Stimulated activated CD4-positive, alpha-beta T cell treated with anti-CD3 and anti-CD28 coated beads, Interleukin-2, amount 100 ng/mL, for 48 hours (primary cell): ENCODE measurements around the gene CSHL1.
A peak's percentile ranks its signal among the peaks of the same experiment; 100 is the strongest.
"Not testable (repeated sequence)": the region's sequence is repeated elsewhere in the genome, so short reads cannot be mapped to it uniquely, and the experiment has no call there.

Experiments
- DNase-seq, 2 donors: peaks; one replicate each; pipeline ENCODE4 v3.0.0-alpha.2; 2020

Gene CSHL1

DNA sequence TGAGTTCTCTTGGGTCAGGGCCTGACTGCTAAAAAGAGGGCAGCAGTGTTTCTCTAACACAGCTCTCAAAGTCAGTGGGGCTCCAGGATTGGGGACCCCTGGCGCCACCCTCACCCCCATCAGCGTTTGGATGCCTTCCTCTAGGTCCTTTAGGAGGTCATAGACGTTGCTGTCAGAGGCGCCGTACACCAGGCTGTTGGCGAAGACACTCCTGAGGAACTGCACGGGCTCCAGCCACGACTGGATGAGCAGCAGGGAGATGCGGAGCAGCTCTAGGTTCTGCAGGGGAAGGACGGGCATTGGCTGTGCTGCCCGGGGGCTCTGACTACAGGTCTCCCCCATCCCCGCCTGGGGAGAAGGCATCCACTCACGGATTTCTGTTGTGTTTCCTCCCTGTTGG is 6.6 kb upstream of the CSHL1 start:
- DNase-seq: no peak

DNA sequence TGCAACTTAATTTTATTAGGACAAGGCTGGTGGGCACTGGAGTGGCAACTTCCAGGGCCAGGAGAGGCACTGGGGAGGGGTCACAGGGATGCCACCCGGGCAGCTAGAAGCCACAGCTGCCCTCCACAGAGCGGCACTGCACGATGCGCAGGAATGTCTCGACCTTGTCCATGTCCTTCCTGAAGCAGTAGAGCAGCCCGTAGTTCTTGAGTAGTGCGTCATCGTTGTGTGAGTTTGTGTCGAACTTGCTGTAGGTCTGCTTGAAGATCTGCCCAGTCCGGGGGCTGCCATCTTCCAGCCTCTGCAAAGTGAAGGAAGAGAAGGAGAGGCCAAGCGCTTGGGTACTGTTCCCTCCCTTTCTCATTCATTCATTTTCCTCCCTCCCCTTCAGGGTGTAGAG is 6.1 kb upstream of the CSHL1 start:
- DNase-seq: not testable (repeated sequence)

DNA sequence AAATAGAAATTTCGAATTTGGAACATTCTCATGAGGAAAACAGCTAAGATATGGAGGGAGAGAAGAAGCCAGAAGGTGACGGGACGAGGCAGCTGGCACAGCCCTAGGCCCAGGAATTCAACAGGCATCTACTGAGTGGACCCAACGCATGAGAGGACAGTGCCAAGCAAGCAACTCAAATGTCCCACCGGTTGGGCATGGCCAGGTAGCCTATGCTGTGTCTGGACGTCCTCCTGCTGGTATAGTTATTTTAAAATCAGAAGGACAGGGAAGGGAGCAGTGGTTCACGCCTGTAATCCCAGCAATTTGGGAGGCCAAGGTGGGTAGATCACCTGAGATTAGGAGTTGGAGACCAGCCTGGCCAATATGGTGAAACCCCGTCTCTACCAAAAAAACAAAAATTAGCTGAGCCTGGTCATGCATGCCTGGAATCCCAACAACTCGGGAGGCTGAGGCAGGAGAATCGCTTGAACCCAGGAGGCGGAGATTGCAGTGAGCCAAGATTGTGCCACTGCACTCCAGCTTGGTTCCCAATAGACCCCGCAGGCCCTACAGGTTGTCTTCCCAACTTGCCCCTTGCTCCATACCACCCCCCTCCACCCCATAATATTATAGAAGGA is 5.6 kb upstream of the CSHL1 start:
- DNase-seq: no peak

DNA sequence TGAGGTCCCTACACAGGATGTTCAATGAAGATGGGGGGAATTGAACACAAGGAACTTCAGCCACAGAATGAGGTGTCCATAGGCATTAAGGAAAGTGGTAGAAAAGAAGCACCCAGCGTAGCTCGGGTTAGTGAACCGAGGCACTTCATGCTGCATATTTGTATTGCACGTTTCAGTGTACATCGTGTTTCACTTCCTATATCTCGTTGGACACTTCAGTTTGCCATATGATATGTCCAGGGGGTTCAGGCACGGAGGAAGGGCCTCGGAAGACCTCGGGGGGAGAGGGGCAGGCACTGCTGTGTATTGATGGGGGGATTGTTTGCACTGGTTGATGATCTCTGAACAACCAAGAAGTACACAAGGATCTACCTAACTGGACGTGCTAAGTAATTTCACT is 4.7 kb upstream of the CSHL1 start:
- DNase-seq: not testable (repeated sequence)

DNA sequence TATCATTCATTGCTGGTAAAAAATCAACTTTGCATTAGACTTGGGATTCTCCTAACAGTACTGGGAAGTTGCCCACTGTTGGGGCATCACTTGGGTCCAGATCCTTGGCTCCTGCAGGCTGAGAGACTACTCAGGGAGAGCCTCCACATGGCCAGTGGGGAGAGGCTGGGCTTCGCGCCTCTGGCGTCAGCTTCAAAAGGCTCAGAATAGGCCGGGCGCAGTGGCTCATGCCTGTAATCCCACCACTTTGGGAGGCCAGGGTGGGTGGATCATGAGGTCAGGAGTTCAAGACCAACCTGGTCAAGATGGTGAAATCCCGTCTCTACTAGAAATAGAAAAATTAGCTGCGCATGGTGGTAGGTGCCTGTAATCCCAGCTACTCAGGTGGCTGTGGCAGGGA is 3.4 kb upstream of the CSHL1 start:
- no peak for DNase-seq

DNA sequence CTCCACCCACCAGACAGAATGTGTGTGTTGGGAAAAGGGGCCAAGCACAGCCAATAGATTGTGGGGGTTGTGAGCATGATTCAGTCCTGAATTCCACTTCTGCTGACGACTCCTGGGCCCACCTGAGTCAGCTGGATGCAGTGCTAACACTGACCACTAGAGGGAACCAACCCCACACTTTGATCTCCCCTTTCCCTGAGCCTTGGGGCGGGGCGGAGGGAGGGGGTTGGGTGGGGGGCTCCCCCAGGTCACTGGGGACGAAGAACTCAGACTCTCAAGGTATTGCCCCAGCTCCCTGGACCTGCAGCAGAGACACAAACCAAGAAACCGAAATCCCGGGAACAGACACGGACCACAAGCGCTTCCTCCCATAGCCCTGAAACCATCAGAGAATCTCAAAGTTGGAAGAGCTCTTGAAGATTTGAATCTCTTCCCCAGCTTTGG is 621 bp upstream of the CSHL1 start:
- DNase-seq: peak; percentile 66 to 67

DNA sequence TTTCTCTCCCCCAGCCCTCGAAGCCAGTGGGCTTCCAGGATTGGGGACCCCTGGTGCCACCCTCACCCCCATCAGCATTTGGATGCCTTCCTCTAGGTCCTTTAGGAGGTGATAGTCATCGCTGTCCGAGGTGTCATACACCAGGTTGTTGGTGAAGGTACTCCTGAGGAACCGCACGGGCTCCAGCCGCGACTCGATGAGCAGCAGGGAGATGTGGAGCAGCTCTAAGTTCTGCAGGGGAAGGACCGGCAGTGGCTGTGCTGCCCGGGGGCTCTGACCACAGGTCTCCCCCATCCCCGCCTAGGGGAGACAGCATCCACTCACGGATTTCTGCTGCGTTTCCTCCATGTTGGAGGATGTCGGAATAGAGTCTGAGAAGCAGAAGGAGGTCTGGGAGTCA is 962 bp downstream of the CSHL1 start:
- no peak for DNase-seq

DNA sequence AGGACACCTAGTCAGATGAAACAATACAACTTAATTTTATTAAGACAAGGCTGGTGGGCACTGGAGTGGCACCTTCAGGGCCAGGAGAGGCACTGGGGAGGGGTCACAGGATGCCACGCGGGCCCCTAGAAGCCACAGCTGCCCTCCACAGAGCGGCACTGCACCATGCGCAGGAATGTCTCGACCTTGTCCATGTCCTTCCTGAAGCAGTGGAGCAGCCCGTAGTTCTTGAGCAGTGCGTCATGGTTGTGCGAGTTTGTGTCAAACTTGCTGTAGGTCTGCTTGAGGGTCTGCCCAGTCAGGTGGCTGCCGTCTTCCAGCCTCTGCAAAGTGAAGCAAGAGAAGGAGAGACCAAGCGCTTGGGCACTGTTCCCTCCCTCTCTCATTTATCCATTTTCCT is 1.5 kb downstream of the CSHL1 start:
- DNase-seq: not testable (repeated sequence)

DNA sequence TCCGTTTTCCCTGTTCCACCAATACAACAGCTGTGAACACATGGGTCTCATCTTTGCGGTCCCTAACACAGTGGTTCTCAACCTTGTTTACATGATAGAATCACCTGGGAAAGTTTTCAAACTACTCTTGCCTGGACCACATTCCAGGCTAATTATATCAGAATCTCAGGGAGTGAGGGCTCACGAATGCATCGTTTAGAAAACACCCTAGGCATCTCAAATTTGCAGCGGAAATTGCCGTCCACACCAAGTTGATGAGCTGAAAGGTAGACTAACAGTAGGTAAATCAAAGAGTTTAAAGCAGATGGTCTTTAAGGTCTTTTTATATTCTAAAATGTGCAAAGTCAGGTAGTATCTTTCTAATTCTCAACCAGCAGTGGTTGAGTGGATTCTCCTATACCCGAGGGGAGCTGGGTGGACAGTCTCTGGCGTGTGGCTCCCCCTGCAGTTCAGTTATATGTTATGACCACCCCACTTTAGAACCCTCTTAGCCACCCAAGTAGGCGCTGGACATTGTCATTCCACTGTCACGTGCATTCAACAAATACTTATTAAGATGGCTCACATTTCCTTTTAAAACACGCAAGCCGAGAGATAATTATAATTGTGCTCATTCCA is 3.8 kb downstream of the CSHL1 start:
- DNase-seq: peak in 1 of 2 donors; percentile 37

DNA sequence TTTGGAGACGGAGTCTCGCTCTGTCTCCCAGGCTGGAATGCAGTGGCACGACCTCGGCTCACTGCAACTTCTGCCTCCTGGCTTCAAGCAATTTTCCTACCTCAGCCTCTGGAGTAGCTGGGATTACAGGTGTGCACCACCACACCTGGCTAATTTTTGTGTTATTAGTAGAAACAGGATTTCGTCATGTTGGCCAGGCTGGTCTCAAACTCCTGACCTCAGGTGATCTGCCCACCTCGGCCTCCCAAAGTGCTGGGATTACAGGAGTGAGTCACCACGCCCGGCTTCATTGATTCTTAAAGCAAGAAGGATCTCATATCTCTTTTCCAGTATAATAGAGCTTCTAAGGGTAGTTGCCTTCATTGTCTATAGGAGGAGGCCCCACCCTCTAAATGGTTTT is 6.3 kb downstream of the CSHL1 start:
- not testable (repeated sequence) for DNase-seq

DNA sequence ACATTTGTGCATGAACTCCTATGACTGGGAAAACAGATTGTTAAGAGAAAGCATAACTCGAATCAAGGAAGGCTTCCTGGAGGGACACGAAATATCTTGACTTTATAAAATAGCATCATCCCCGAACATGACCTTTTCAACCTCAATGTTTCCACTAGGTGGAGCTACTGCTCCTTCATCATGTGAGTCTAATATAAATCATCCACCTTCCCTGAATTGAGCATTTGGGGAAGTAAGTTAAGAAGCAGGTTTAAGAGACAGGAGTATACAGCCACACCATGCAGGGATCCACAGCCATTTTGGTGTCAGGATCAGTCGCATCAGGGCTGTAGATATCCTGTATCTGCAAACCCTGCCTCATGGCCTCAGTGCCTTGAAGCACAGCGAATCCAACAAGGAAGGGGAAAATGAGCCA is 7.3 kb downstream of the CSHL1 start:
- not testable (repeated sequence) for DNase-seq

DNA sequence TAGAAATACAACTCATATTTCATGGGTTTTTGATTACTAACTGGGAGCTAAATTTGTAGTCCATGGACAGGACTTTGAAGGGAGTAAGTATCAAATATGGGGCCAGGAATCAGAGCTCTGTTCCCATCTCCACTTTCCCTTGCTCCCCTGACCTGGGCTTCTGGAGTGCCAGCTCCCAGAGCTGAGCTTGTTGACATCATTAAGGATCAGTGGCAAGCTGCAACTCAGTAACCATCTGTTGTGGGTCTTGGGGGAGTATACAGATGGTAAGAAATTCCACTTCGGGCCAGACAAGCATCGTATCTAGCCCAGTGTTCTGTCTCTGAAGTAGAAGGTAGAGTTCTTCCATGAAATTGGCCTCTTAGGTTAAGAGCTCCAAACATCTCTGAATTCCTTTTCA is 9.1 kb downstream of the CSHL1 start:
- DNase-seq: not testable (repeated sequence)

DNA sequence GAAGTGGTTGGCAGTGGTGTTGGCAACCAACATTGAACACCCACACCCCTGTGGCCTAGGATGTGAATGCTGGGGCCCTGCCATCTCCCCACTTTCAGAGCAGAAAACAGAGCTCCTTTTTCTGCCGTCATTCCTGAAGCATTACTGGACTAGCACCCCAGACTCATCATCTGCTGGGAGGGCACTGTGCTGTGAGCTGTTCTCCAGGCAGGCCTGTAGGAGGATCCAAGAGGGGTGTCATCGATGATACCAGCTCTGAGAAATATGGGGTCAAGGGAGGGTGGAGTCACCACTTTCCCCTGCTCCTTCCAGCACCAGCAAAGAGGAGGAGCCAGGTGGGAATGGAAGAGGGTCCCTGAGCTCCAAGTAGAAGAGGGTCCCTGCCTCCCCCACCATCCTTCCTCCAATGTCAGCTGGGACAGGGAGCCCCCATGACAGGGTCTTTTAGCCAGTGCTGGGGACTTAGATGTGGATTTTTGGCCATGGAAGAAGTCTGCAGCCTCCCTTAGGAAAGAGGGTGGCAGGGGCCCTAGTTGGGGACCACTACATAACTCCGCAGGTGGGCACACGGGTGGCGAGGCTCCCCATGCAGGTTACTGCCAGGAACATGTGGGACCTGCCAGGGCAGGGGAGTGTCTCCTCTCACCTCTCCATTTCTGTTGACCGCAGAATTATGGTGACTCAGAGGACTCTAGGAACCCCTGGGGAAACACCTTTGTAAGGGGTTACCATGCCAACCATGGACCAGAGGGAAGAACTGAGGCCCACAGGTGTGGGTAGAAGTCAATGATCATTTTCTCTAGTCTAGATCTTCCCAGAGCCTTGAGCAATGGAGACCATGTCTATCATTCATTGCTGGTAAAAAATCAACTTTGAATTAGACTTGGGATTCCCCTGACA is 11.9 kb downstream of the CSHL1 start:
- peak; percentile 26 to 40 for DNase-seq

DNA sequence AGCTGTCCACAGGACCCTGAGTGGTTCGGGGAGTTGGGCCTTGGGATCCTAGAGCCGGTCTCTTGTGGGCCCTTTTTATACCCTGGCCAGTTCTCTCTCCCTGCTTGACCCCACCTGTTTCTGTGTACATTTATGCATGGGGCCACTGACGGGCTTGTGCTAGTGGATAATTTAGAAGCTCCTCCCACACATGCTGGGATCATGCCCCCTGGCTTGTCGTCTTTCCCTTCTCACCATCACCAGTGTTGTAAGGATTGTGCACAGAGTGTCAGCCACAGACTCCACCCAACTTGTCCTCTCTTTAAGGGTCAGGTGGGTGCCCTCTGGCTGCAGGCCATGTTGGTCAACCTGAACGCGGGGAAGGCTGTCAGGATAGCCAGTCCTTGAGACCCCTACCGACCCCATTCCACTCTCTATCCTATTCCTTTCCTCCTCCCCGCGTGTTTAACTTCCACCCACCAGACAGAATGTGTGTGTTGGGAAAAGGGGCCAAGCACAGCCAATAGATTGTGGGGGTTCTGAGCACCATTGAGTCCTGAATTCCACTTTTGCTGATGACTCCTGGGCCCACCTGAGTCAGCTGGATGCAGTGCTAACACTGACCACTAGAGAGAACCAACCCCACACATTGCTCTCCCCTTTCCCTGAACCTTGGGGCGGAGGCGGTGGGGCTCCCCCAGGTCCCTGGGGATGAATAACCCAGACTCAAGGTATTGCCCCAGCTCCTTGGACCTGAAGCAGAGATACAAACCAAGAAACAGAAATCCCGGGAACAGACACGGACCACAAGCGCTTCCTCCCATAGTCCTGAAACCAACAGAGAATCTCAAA is 14.3 kb downstream of the CSHL1 start, which contains the start of gene CSH1:
CSH1 (minus strand) TSS at position 51 of the 831 bp plus-strand sequence. CDS start 63 bp downstream, outside the sequence.
- DNase-seq: not testable (repeated sequence)

DNA sequence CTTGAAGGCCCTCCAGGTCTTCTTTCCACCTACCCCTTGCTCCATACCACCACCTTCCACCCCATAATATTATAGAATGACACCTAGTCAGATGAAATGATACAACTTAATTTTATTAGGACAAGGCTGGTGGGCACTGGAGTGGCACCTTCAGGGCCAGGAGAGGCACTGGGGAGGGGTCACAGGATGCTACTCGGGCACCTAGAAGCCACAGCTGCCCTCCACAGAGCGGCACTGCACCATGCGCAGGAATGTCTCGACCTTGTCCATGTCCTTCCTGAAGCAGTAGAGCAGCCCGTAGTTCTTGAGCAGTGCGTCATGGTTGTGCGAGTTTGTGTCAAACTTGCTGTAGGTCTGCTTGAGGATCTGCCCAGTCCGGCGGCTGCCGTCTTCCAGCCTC is 16.2 kb downstream of the CSHL1 start:
- DNase-seq: not testable (repeated sequence)

DNA sequence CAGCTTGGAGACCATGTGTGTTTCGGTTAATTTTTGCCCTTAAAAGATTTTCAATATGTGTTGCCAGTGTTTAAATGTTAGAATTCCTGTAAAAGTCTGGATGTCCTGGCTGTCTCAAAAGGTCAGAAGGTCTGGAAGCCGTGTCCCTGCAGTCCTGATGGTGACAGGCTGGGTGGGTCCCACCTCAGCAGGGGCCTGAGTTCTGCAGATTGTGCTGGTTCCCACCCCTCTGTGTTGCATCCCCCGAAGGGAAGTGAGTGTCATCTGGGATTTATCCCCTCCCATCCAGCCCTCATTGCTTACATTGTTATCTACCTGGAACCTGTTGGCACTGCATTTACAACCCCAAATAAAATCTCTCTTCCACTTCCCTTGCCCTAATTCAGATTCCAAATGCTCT is 17.0 kb downstream of the CSHL1 start:
- DNase-seq: not testable (repeated sequence)

DNA sequence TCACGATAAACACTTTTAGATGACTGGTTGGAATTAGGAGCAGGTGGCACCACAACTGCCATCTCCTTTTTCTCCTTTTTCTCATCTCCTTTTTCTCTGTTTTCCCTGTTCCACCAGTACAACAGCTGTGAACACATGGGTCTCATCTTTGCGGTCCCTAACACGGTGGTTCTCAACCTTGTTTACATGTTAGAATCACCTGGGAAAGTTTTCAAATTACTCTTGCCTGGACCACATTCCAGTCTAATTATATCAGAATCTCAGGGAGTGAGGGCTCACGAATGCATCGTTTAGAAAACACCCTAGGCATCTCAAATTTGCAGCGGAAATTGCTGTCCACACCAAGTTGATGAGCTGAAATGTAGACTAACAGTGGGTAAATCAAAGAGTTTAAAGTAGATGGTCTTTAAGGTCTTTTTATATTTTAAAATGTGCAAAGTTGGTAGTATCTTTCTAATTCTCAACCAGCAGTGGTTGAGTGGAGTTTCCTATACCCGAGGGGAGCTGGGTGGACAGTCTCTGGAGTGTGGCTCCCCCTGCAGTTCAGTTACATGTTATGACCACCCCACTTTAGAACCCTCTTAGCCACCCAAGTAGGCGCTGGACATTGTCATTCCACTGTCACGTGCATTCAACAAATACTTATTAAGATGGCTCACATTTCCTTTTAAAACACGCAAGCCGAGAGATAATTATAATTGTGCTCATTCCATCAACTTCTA is 18.6 kb downstream of the CSHL1 start:
- not testable (repeated sequence) for DNase-seq

DNA sequence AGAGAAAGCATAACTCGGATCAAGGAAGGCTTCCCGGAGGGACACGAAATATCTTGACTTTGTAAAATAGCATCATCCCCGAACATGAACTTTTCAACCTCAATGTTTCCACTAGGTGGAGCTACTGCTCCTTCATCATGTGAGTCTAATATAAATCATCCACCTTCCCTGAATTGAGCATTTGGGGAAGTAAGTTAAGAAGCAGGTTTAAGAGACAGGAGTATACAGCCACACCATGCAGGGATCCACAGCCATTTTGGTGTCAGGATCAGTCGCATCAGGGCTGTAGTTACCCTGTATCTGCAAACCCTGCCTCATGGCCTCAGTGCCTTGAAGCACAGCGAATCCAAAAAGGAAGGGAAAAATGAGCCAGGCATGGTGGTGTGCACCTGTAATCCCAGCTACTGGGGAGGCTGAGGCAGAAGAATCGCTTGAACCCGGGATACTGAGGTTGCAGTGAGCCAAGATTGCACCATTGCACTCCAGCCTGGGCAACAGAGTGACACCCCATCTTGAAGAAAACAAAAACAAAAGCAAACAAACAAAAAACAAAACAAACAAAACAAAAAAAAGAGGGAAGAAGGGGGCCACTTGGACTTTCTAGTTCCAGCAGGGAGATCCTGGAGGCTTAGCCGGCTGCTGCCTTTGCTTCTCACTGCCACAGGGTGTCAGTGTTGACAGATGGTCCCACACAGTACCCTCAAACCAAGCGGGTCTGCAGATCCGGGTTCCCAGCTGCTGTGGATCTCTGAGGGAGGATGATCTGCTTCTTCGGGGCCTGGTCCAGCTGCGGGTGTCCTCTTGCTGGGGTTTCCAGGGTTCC is 21.8 kb downstream of the CSHL1 start:
- not testable (repeated sequence) for DNase-seq

DNA sequence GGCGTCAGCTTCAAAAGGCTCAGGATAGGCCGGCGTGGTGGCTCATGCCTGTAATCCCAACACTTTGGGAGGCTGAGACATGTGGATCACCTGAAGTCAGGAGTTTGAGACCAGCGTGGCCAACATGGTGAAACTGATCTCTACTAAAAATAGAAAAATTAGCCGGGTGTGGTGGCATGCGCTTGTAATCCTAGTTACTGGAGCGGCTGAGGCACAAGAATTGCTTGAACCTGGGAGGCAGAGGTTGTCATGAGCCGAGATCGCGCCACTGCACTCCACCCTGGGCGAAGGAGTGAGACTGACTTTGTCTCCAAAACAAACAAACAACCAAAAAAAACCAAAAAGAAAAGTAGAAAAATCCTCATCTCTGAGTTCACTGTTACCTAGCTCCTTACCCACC is 25.9 kb downstream of the CSHL1 start:
- DNase-seq: not testable (repeated sequence)

DNA sequence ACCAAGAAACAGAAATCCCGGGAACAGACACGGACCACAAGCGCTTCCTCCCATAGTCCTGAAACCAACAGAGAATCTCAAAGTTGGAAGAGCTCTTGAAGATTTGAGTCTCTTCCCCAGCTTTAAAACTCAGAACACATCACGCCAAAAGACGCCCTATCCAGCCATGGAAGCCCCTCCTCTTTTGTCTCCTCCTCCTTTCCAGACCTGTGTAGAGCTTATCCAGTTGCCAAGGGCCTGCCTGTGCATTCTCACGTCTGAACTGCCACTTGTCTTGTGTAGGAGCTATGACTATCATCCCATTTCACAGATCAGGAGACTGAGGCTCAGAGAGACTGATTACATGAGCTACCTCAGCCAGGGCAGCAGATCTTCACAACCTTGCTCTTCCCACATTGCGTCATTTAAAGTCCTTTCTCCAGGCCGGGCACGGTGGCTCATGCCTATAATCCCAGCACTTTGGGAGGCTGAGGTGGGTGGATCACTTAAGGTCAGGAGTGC is 28.4 kb downstream of the CSHL1 start:
- DNase-seq: not testable (repeated sequence)
